Mammary epithelial cell (primary cell): ENCODE data around the gene TMEM238.

ENCODE experiments used
- CTCF ChIP-seq, 2 donors: IDR thresholded peaks in 1 of 2; conservative IDR thresholded peaks in 1 of 2; 2 replicates each; pipeline ENCODE4 v1.5.1; 2011 to 2012; ENCODE audit warnings: inconsistent platforms in 2 of 2, low read length in 2 of 2, mild to moderate bottlenecking in 2 of 2, control low read depth in 1 of 2, low read depth in 1 of 2; ENCODE audit not compliant: insufficient read depth in 1 of 2; ENCODE audit errors: extremely low read depth in 1 of 2
- EZH2 ChIP-seq: IDR thresholded peaks from 2 replicates; pipeline ENCODE4 v1.6.1; 2012; ENCODE audit warnings: low read length, inconsistent platforms, borderline replicate concordance

- TF ChIP-seq CTCF (conservative IDR thresholded peaks at IDR 0.05 in 1 of 2, IDR thresholded peaks at IDR 0.05 in 1 of 2; ENCODE audit: extremely low read depth in 1 of 2, insufficient read depth in 1 of 2, low read depth in 1 of 2, low read length in 2 of 2) (no peak), EZH2 (no peak)
Observed at GRCh38 chr19:55350620-55351315, 33.3 kb downstream of the TMEM238 start.
